ENCODE results near the gene NCOA4.
"Not testable (repeated sequence)": the region's sequence is repeated elsewhere in the genome, so short reads cannot be mapped to it uniquely, and the experiment has no call there.

NCOA4 gene

DNA sequence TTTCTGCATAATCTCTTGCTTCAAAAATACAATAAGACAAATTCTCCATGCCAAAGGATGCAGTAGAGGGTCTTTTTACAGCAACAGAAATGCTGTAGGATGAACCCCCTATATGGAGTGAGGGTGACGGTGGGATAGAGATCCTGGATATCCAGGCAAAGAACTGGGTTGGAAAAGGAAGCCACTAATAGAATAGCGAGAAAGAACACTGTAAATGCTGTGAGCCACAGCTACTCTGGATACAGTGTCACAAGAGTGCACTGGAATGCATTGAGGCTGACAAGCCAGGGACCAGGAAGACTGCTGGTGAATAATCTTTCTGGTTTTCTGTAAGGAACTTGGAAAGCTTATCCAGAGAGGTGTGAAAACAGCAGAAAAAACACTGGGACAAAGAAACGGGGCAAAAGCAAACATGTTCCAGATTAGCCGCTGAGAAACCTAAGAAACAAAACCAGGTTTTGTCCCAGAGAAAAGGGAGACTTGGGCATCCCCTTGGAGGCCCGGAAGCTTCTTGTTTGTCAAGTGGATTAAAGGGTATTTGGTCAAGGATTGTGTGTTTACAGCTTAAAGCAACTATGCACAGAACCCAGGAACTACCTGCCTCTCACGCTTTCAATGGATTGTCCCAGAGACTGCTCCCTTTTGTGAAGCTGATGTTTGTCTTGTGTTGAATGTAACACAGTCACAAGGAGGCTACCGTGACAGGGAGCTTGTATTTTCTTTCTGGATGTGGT, 21.8 kb upstream of the NCOA4 start:
- no peak for DNase-seq (ENCODE audit: low spot score)

DNA sequence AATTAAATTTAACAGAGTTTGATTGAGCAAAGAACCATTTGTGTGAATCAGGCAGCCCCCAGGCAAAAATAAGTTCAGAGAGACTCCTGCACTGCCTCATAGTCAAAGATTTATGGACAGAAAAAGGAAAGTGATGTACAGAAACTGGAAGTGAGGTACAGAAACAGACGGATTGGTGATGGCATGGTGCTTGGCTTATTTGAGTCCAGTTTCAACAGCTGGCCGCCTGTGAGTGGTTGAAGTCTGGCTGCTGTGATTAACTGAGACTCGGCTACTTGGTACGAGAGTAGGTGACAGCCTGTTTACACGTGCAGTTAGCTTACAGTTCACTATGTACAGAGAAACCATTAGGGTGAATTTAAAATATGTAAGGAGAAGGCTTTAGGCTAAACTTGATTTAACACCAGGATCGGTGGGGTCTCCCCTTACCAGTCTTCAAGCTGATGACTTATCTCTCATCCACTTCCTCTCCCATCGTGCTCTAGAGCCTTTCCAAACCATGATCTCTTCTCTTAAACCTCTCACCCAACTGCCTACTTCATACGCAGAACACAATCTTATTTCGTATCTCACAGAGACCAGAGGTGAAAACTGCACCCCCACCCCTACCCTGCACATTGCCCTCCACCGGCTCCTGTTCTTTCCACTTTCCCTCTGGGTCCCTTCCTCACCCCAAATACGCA, 20.7 kb upstream of the NCOA4 start:
- no peak for DNase-seq (ENCODE audit: low spot score)

DNA sequence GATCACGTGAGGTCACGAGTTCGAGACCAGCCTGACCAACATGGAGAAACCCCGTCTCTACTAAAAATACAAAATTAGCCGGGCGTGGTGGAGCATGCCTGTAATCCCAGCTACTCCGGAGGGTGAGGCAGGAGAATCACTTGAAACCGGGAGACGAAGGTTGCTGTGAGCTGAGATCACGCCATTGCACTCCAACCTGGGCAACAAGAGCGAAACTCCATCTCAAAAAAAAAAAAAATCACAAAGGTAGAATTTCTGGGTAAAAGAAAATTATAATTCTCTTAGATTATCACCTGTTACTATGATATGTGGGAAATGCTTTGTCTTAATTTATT, 19.0 kb upstream of the NCOA4 start:
- not testable (repeated sequence) for DNase-seq (ENCODE audit: low spot score)

DNA sequence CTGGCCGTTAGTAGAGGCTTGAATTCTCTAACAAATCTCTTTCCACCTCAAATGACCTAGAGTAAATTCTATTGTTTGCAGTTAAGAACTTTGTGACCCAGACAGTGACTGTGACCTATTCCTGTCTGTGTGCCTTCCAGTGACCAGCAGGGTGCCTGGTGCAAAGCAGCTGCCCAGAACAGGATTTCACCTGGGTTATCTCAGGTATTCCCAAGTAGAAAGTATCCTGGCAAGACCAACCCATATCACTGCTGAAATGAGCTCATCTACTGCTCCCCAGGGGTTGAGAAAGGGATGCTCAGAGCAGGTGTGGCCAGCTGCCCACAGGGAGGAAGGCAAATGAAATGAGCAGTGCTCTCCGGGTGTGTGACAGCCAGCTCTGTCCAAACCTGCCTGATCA, 17.7 kb upstream of the NCOA4 start:
- no peak for DNase-seq (ENCODE audit: low spot score)

DNA sequence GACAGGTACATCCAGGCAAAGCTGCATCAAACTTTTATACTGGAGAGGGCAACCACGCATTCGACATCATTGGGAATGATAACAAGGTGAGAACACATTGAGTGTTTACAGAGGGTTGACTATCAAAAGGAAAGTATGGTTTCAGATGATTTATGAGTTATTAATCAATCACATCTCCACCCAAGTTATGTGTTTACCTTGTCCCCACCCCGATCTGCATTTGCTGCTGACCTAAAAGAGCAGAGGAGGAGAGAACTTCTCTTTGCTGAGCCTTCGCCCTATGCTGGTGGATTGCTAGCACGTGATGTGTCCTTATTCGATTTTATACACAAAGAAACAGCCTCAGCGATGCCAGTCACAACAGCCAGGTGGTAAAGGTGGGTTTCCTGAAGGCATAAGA, 15.8 kb upstream of the NCOA4 start, which contains the start of gene MSMB:
MSMB (minus strand) TSS at position 9 of the 400 bp plus-strand sequence. CDS start 32 bp downstream, outside the sequence.
- no peak for DNase-seq (ENCODE audit: low spot score)

DNA sequence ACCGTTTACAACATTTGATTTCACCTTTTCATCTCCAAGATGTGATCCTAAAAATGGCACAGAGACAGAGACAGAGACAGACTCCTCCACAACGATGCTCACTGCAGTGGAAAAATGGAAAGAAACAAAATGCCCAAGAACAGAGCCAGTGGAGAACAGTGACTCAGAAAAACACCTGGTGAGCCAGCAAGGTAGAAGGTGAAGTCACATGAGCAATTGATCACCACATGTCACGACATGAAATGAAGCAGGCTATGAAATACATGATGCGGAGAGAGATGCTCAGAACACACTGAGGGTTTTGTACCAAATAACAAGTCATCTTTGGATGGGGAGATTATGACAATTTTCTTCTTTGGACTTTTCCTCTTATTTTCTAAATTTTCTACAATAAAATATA, 12.1 kb upstream of the NCOA4 start:
- no peak for DNase-seq (ENCODE audit: low spot score)

DNA sequence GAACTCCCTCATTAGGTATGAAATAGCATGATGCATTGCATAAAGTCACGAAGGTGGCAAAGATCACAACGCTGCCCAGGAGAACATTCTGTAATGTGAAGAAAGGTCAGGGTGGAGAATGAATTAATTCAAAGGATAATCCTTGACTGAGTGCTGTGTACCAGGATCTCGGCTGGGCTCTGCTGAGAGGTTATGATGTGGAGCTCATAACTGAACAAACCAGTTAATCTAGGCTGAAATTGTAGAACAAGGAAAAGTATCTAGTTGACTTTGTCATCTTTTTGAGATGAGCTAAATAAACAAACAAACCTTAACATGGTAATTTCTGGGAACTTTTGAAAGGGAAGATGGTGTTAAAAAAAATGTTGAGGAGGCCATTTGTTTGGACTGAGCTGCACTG, 9.6 kb upstream of the NCOA4 start:
- no peak for DNase-seq (ENCODE audit: low spot score)

DNA sequence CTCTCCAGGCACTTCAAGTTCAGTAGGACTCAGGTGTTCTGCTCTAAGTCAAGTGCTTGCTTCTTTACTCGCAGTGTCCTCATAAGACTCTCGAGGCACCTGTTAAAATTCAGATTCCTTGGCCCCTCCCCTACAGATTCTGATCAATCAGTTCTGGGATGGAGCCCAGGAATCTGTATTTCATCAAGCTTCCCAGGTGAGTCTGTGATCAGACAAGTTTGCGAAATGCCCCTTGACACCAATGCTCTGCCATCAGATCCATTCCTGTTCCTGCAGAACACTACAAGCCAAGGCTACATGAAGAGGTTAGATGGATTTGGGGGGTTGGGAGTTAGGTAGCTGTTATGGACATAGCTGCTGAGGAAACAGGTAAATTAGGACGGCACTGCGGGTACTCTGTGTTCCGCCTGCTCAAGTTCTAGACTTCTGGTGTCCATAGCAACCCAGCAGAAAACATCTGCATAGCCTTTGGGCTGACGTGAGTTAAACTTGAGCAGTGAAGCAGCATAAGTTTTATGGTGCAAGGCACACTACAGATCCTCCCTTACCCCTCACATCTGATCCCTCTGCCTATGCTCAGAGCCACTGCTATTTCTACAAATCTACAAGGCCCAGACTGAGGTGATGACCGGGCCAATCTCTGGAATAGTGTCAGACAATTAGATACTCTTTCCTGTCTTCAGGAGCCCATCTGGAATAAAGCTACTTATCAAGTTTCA, 6.8 kb upstream of the NCOA4 start:
- DNase-seq (ENCODE audit: low spot score): no peak

DNA sequence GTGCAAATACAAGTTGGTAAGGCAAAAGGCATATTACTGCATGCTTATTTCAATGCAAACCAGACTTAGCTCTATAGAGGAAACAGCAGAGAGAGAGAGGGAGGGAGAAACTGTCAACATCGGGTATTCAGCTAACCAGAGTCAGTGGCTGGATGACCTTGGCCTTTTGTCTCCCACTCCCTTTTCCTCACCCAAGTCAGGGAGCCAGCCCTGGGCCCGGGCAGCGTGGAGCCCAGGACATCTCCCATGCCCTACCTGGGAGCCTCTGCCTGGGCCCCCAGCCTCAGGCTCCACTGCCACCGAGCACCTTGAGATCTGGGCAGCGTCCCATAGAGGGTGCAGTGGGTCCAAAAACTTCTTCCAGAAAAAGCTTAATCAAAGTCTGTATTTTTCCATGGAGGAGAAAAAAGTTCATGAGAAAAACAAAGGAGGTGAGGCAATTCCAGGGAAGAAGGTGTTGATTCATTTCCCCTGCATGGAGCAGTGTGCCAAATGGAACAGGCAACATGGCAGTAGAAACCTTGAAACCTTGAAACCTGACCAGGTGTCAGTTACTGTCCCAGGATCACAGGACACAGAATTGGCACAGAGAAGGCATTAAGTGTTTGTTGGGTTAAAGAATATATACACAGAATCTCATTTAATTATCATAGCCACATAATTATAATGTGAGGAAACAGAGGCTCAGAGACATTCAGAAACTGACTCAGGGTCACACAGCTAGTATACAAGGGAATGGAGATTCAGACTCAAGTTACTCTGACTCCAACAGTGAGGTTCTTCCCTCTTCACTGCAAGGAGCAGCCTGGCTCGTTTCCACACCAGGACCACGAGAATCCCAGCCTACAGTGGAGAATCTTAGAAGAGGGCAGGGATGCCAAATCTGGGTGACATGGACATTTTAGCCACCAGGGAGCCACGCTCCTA, 5.8 kb upstream of the NCOA4 start:
- no peak for DNase-seq (ENCODE audit: low spot score)

DNA sequence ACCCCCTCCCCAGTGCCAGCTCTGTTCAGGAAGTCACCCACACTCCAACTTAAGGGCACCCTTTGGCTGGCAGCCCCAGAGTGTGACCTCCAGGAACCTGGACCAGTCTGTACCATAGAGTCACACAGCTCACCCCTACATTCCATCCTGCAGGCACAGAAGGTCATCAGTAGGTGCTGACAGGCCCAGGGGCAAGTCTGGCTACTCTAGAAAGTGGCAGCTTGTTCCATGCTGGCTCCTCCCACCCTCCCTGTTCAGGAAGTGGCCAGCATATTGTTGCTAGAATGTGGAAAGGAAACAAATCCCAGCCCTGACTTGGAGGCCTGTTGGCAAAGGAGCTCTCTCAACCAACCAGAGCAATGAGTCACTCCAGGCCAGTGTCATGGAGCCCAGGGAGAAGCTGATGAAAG, 3.2 kb upstream of the NCOA4 start:
- peak; percentile 41 for DNase-seq (ENCODE audit: low spot score)

DNA sequence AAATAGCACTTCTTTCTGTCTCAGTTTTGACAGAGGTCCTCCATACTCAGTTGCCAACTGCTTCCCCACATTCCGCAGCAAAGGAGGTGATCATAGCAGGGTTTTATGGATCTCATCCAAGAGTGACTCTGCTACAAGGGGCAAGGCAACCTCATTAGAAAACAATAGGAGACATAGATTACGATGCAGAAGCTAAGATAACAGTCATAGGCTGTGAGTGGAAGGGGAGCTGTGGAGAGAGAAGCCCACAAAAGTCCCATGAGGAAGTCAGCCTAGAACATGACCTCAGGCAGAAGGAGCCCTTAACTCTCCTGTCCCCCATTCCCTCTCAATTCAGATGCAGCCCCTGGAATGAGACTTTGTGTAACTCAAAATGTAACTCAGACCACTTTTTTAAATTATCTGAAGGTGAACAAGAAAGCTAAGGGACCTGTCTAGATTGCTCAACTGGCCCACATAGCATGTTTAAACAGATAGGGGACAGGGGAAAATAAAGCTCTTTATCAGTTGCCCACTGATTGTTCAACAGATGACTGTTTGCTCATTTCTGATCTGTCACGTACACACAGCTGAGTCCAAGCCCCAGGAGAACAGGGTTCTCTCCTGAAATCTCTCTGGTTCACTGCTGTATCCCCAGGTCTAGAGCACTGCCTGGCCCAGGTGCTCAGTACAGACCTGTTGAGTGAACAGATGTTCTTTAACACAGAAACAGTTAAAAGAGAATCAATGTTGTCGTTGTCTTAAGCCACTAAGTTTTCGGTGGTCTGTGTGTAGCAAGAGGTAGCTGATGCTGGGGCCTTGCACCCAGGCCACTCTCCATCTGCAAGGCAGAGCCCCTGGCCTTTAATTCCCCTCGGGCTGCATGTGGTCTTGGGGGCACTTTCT, 1.5 kb upstream of the NCOA4 start:
- no peak for DNase-seq (ENCODE audit: low spot score)

DNA sequence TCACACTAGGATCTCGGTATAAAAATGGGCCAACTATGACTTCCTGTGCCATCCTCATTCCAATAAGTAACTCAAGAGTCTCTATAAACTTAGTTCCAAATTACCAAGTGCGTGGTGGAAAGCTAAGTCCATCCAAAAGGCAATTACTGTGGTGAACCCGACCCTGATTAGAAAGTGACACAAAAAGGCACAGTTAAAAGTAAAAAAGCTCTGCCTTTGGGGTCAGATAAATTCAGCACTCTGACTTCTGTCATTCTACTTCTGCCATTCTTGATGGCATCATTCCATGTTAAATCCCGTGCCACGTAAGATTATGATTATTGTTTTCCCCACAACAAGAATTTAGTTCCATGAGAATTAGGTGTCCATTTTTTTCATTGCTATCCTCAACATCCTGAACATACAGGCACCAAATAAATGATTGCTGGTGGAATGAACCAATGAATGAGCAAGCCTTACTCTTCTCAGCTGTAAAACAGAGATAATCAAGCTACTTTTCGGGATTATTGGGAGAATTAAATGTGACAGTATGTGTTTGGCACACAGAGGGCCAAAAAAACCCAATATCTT, 877 bp downstream of the NCOA4 start:
- no peak for DNase-seq (ENCODE audit: low spot score)

DNA sequence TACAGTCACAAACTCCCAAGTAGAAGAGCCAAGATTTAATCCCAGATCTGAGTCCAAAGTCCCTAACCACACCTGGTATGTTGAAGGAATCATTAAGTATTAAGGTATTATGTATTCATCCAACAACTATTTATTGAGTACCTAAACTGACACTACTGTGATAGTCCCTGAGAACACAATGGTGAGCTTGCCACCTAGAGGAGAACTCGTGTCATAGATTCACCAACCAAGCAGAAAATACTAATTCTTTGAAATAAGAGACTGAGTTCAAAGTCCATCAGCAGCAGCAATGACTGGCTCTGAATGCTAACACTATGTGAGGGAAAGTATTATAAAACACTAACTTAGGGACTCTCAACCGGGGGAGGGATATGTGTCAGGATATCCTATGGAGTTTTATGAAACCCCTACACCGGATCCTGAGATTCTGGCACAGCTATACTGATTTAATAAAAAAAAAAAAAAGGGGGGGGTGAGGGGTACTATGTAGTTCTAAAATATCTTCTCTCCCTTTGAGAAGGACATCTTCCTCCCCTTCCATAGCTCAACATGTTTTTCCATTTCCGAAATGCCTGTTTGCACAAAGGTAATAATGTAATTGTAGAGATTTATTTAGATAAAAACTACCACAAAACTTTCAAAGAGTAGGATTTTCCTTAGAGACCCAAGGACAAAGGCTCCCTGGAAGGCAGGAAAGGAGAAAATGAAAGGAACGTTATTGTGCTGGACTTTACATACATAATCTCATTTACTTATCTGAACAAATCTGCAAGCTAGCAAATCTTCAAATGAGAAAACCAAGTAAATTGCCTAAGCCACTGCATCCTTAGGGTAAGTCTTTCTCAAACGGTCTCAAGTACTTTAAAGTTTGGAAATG, 1.6 kb downstream of the NCOA4 start:
- peak; percentile 89 for DNase-seq (ENCODE audit: low spot score)

DNA sequence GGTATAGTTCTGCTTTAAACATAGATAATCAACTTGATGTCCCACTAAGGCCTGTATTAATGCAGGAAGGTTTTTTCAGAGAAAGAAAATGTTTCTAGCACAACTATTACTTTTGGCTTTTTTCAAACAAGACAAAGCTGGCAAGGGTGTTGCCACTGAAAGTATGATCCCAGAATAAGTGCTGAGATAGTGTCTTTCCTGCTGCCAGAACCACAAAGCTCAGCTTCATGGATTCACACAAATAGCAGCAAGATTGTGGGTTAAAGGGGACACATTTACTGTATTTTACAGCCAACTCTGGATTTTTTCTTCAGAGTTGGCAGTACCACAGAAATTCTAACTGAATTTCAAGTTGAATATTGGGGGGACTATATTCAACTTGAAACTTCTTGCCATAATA, 4.3 kb downstream of the NCOA4 start:
- no peak for DNase-seq (ENCODE audit: low spot score)

DNA sequence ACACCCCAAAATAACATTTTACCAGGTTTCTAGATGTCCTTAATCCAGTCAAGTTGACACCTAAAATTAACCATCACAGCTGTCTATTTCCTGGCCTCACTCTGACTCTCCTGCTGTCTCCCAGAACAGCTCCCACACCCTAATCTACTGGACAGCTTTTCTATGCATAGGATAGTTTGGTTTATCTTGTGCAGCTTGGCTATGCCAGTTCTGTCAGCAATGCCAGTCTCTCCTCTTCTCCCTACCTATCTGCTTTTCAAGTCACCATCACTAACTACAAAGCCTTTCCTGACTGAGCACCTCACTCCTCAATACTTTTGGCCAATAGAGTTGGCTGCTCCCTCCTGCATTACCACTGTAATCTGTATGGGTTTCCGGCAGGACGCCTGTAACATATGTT, 5.0 kb downstream of the NCOA4 start:
- no peak for DNase-seq (ENCODE audit: low spot score)

DNA sequence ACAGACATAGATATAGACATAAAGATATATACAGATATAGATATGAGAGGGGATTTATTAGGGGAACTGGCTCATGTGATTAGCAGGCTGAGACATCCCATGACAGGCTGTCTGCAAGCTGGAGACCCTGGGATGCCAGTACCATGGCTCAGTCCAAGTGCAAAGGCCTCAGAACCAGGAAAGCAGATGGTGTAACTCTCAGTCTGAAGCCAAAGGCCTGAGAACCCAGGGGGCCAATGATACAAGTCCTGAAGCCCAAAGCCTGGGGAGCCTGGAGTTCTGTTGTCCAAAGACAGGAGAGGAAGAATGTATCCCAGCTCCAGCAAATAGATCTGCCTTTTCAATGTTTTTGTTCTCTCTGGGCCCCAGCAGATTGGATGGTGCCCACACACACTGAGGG, 5.5 kb downstream of the NCOA4 start:
- DNase-seq (ENCODE audit: low spot score): no peak

DNA sequence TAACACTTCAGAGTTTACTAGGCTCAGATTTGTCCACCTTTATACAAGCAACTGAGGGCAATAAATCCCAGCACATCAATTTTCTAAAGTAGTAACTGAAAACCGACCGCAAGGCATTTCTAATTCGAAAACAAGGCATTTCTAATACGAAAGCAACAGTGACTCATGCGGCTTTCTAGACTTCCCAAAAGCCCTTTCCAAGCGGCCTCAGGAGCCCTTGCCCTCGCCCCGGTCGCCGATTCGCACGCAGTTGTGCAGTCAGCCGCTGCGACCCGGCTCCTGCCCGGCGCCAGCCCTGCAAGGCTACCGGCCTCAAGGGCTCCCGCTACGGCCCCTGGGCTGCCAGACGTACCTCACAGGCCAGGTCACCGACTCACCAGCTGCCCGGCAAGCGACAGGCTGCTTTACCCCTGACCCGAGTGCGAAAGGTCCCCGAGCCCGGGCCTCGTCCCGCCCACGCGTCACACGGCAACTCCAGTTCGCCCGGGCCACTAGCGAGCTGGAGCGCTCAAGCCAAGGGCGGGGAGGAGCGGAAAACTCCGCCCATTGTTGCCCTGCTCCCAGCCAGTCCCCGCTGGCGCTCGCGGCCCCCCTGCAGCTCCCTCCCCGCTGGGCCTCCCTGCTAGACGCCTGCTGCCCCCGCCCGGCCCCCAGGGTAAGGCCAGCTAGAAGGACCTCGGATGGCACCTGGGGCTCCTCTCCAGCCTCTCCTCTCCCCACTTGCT, 7.3 kb downstream of the NCOA4 start:
- DNase-seq (ENCODE audit: low spot score): peak; percentile 89

DNA sequence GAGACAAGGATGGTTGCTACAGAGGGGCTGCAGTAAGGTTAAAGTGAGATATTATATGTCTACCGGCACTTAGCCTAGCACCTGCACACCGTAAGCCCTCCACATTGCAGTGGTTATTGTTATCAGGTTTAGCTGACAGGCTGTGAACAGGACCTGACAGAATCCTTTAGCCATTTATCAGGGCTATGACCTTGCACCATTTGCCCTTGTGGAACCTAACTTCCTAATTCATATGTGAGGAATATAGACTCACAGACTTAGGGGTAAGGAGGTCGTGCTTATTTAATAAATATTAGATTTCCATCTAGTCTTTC, 10.1 kb downstream of the NCOA4 start:
- DNase-seq (ENCODE audit: low spot score): no peak
